HL-60/S4 treated with retinoic acid at 250 ng/mL for 4 days and 3 days (cell line): ENCODE data around the gene TMEM170B.

ENCODE experiments used
- in situ Hi-C: fragments of 300-500 bp; cut with MboI; formaldehyde crosslinking; loops from 2 replicates; pipeline ENCODE4 v1.7.0; 2022; ENCODE audit warnings: low sequenced_read_pairs

TMEM170B gene

DNA sequence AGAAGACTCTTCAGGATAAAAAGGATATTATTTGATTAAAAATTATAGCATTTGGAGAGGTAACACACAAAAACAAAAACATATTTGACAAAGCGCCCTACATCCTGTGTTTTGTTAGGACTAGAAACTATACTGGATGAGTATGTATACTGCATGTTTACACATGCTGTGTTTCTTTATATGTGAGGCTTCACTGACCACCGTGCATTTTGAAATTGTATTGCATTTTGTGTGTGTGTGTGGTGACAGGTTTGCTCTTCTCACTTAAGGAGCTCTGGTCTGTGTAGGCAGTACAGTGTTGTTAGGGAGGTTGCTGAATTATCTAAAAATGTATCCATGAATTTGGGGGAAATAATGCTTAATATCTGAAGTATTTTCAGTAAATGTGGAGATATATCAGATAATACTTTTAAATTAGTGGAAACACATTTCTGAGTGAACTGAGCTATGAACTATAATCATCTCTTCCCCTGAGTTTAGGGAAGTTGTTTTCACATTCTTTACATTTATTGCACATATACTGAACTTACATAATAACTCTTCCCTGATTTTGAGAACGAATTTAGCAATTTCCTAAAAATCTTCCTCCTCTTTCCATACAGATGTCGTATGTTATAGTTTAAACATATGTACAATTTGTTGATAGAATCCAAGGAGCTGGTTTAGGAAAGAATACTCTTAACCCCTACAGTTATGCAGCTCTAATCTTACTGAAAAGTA is 43.3 kb downstream of the TMEM170B start:
- in situ Hi-C loops, result no loop called here

DNA sequence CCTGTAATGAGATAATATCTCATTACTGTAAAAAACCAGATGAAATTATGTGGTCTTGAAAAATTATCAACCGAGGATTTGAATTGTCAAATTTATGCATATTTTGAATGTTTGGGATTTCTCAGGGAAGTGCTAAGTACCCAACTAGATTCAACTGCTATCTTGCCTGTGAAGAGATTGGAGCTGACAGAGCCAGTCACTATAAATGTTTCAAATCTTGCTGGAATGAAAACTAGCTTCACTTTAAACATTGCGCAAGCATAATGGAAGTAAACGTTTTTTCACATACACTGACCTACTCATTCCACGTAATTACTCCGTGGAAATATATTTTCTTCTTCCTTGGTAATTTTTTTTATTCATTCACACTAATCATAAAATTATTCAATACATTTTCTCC is 46.7 kb downstream of the TMEM170B start:
- in situ Hi-C loops, result no loop called here

DNA sequence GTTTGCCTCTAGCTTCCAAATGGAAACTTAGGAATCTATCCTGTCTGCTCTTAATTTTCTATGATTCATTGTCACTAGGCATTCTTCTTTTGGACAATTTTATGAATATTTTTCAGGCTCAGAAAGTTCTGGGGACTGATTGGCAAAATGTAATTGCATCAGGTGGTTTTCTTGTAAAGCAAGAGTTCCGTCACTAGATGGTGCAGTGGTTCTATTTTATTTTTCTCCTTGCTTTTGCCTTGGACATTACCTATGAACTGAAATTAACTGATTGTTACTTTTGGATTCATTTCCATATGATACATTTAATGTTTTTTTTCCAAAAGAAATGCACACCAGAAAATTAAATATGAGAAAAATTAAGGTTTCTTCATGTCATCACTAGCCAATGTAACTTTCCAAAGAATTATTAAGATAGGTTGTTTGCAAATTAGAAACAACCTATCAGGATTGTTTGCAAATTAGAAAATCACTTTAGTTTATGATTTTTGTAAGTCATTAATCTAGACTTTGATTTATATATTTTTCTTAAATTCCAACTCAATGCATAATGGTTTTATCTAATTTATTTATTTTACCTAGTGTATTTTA is 48.0 kb downstream of the TMEM170B start:
- in situ Hi-C loops, result no loop called here

DNA sequence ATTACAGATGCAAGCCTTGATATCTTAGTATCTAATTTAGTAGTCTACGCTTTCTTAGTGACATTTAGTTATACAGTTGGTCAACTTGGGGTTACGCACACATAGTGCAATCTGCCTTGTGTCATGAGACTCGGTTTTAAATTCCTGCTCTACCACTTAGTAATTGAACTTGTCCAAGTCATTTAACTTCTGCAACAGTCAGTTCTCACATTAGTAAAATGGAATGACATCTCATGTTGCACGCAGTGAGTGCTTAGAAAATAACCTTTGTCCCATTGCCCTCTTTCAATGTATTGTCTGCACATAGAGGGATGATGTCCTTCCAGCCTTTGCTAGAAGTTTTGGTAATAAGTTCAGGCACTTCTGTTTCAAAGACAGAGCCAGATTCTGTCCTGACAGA is 48.6 kb downstream of the TMEM170B start:
- in situ Hi-C loops, result no loop called here

DNA sequence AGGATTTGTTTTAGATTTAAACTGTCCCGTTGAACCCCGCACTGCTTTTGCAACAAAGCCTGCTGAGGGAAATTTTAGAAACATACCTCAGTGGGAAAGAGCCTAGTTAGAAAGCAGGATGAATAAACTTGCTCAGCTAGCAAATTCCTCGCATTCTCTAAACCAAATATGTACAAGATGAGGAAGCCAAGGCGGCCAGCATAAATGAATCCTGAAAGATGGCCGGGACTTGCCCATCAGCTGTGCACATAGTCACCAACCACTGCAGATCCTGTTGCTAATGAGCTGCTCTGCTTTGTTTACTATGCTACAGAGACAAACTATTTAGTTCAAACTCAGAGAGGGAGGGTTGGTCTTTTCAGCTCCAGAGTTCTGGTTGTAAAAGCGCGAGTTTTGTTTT is 49.0 kb downstream of the TMEM170B start:
- in situ Hi-C loops, result no loop called here

DNA sequence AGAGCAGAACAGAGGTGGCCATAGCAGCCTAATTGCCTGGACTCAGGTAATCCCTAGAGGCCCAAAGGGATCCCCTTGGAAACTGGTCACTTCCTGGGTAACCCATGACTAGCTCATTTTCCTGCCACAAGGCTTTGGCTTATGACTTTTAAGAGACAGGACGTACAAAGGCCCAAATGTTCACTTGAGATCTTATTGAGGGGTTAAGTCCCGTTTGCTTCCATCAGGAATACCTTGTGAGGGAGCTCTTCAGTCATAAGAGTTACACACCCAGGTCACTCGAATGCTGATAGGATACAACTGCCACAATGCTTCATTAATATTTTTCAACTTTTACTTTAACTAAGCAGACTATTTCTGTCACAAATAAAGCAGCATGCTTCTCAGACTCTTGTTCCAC is 51.7 kb downstream of the TMEM170B start:
- in situ Hi-C loops, result no loop called here

DNA sequence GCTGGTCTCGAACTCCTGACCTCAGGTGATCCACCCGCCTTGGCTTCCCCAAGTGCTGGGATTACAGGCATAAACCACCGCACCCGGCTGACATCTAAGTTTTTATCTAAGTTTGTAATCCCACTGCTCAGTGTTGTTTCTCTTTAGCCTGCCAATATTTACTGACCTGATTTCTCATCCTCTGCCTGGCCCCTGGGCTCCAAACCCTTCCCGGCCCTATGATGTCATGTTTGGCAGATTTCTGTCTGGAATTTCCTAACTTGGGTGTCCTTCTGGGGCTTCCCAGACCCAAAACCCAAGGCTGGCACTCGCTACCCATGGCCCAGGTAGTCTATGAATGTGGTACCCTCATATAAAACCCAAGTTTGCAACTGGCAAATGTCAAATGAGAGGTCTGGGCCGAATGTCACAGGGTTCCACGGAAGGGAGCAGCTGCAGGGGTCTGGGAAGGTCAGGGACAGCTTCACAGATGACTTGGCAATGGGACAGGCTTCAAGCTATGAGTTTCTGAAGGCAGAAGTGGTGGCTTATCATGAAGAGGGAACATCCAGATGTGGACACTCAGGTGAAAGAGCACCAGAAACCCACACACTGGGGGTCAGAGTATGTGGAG is 54.9 kb downstream of the TMEM170B start:
- in situ Hi-C loops, result no loop called here

DNA sequence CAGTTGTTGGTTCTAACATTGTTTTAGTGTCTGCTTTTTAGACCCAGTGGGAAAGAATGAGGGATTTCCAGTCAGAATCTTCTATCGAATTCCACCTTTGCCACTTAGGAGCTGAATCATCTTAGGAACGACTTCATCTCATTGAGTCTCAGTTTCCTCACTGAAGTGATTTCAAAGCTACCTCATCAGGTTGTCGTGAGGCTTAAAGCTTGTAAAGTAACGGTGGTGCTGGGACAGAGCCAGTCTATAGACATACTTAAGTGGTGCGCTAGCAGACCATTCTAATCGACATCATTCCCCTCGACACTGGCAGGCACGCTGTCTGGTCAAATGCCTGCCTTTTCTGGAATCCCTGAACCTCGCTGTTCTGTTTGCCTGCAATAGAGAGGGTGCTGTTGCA is 55.5 kb downstream of the TMEM170B start:
- in situ Hi-C loops, result no loop called here

DNA sequence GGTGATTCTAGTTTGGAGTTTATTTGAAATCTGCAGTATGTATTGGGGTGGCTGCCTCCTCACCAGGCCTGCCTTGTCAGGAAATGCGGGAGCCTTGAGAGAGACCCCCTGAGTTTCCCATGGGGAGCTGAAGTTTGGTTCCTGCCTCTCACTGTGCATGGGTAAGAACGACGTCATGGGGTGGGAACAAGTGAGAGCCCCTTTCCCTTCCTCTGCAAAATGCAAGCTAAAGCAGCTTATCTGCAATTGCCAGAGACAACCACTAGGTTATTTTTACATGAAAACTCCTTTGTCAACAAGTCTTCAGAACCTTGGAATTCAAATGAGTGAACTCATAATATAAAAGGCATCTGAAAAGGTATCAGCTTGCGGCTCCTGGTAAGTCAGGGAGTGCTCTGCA is 58.4 kb downstream of the TMEM170B start:
- in situ Hi-C loops, result no loop called here

DNA sequence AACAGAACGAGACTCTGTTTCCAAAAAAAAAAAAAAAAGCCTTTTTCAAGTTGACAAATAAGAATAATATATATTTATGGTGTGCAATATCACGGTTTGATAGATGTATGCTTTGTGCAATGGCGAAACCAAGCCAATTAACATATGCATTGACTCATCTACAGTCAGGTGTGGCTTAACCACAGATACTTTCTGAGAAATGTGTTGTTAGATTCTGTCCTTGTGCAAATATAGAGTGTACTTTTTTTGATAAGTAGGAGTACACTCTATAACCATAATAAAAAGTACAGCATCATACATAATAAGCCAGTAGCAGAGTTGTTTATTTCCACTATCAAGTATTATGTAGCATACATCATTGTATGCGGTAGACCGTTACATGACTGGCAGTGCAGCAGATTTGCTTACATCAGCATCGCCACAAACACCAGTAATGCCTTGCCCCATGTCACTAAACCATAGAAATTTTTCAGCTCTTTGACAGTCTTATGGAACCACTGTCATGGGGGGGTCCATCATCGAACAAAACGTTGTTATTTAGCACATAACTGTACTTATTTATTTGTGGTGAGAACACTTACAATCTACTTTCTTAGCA is 59.2 kb downstream of the TMEM170B start:
- in situ Hi-C loops, result no loop called here

DNA sequence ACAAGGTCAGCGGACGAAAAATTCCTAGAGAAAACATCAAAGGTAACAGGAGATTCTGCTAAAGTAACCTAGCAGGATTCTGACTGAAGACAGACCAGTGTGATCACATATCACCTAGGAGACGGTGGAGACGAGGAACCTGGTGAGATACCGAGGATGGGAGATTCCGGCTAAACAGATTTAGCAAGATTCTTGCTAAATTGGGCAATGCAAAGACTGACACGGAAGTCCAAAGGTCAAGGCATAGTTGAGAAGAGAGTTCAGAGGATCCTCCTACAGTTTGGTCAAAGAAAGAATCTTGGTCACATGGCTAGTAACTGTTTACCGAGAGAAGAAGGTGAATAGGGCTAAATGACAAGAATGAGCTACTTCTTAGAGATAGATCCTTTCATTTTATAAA is 61.1 kb downstream of the TMEM170B start:
- in situ Hi-C loops, result no loop called here

DNA sequence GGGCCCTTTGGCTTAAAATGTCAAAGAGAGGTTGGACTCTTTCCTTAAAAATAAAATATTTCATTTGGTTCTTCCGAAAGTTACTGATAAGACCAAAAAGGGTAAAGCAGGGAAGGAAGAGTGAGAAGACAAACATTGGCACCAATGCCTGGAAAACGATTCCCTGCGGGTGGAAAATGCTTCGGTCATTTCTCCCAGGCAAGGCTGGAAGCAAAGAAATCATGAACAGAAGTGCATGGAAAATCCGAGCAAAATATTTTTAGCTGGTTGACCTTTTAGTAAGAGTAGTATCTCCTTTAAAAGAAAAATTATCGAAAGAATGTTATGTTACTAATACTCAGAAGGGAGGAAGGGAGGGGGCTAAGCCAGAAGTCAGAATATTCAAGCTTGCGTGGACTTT is 62.7 kb downstream of the TMEM170B start:
- in situ Hi-C loops, result no loop called here

DNA sequence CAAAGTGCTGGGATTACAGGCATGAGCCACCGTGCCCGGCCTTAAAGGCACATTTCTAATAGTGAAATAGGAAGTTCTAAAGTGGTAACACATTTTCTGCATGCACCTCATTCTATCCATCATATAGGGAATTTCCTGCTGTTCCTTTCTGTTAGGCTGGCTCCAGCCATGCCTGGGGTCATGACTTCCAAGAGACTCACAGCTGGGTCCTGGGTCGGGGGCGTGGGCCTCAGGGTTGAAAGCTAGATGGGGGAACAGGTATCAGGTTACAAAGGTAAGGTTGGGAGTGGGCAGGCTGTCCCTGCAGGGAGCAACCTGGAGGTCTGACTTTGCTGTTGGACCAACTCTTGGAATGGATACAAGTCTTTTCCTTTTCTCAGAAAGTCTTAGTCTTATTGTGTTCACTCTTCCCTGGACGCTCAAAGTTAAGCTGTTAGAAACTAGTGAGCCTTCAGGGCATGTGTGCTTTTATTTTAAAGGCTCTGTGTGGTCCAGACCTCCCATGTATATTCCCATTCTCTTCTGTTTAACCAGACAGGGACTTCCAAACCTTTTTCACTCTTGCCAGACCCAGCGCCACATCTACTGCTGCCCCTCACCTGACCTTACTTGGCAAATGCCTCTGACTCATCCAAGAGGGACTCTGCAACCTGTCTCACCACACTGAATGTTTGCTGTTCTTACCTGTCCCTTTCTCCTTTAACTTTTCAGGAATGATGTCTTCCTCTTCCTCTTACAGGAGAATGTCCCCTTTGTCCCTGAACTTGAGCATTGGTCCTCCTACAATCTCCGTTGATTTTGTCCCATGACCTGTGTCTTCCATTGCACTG is 64.4 kb downstream of the TMEM170B start:
- in situ Hi-C loops, result no loop called here

DNA sequence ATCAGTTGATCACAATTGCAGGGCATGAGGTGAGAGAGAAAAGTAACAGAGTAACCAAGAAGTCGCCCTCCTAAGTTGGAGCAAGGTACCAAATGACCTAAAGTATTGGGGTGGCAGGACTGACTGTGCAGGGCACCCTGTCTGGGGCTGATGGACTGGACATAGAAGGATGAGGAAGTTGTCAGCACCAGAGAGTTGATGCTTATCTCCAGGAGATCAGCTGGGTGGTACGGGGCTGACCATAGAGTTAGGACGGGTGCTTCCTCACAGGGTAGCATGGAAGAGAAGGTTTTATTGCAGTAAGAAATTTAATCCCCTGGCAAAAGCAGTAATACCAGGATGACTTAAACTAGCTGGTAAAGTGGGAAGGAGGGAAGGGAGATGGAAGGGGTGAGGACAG is 66.7 kb downstream of the TMEM170B start:
- in situ Hi-C loops, result no loop called here

DNA sequence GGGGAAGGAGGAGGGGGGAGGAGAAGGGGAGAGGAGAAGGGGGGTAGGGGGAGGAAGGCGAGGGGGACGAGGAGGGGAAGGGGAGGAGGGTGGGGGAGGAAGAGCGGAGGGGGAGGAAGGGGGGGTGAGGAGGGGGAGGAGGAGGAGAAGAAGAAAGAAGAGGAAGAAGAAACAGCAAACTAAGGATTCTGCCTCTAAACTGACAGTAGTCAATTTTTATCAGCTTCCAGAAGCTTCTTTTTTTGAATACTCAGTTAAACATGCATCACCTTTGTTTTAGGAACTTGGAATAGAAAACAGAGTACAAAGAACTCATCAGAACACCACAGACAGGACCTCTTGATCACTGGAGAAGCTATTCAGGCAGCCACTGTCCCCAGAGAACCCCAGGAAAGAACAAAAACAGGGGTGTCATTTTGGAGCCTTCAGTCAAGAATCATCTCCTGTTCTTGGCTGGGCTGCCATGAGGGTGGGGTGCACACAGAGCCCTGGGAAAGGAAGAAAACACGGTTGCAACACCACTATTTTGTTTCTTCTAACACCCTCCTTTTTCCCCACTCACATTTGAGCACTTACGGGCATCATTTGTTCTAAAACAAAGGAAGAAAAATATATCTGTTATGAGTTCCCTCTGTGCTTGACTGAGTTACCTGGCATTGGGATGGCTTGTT is 67.4 kb downstream of the TMEM170B start:
- in situ Hi-C loops, result no loop called here

DNA sequence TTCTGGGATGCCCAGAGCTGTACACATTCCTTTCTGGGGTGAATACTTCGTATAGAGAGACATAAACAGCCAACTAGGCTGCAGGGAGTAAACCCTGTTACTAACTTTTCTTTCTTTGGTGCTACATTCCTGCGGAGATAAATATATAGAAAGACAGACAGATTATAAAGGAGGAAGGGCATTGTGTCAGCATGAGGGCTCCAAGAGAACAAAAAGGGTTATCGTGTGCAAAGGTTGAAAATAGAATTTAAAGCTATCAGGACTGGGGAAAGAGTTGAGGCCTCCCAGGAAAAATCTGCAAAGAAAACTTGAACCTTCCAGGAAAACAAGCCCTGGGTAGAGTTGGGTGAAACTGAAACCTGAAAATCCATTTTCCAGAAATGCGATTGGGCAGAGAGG is 68.0 kb downstream of the TMEM170B start:
- in situ Hi-C loops, result no loop called here

DNA sequence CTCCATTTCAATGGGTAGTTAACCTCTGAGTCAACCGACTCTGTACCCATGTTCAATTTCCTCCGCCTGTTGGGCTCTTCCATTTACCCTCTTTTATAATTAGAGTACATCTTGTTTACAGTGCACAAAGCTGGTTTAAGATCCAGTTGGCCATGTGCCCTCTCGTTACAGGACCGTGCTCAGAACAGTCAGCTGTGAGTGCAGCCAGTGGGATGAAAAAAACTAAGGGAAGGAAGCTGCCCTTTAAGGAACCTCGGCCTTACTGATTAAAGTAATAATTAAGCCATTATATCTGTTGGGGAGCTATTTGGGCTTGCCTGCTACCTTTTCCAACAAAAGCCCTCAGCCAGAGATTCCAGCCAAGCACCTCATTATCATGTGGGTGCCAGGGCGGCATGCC is 68.8 kb downstream of the TMEM170B start:
- in situ Hi-C loops, result no loop called here

DNA sequence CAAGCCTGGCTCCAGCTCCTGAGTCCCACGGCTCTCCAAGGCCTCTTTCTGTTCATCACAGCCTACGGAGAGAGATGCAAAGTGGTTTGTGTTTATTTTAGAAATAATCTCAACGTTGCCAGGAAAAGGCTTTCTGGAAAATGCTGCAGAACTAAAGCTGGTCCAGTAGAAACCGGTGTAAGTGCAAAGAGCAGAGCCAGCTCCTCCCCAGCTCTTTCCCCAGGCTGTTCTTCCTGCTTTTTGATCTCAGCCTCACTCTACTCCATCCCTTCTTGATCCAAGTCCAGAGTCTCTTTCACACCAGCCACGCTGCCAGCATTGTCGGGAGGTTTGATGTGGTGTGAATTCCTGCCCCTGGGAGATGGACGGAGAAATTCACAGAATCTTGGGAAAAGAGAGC is 69.8 kb downstream of the TMEM170B start:
- in situ Hi-C loops, result no loop called here

DNA sequence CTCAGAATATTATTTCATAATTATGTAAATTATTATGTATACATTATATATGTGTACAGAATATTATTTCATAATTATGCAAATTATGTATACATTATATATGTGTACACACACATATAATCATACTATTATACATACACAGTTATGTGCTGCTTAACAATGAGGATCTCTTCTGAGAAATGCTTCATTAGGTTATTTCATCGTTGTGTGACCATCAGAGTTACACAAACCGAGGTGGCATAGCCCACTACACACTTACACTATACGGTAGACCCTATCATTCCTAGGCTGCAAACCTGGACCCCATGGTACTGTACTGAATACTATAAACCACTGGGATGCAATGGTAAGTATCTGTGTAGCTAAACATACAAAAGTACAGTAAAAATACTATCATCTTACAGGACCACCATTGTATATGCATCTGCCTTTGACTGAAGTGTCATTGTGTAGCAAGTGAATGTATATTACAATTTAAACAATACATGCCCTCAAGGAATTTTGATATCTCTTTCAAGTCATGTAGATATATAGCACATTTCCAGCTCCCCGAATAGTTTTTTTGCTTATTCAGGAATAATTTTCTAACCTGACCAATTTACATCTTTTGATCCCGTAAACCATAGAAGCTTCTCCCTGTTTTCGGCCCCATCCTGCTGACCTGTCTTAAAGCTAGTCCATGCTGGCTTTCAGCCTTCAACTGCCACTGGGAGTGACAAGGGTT is 71.2 kb downstream of the TMEM170B start:
- in situ Hi-C loops, result no loop called here
